ENCODE measurements around the gene COPZ1.
A peak's percentile ranks its signal among the peaks of the same experiment; 100 is the strongest.
"Not testable (repeated sequence)": the region's sequence is repeated elsewhere in the genome, so short reads cannot be mapped to it uniquely, and the experiment has no call there.

COPZ1 gene

GRCh38 chr12:54337280-54337842 is 12.4 kb downstream of the COPZ1 start:
- DNase-seq = no peak

- peak; percentile 2 for DNase-seq
Observed at GRCh38 chr12:54337854-54338650, 13.1 kb downstream of the COPZ1 start.

GRCh38 chr12:54338698-54339296 is 13.9 kb downstream of the COPZ1 start:
- DNase-seq = no peak

GRCh38 chr12:54340846-54341245 is 15.9 kb downstream of the COPZ1 start:
- no peak for DNase-seq

GRCh38 chr12:54341378-54342300 is 16.7 kb downstream of the COPZ1 start:
- no peak for DNase-seq

GRCh38 chr12:54349036-54349435 is 24.1 kb downstream of the COPZ1 start:
- DNase-seq = no peak

GRCh38 chr12:54349679-54350078 is 24.7 kb downstream of the COPZ1 start:
- no peak for DNase-seq

- no peak for DNase-seq
Observed at GRCh38 chr12:54350743-54351142, 25.8 kb downstream of the COPZ1 start.

GRCh38 chr12:54351341-54351740 is 26.4 kb downstream of the COPZ1 start:
- no peak for DNase-seq

- peak; percentile 72 for DNase-seq
Observed at GRCh38 chr12:54352022-54352531, 27.1 kb downstream of the COPZ1 start.

- DNase-seq = peak; percentile 15
Observed at GRCh38 chr12:54352891-54353874, 28.3 kb downstream of the COPZ1 start.

GRCh38 chr12:54354271-54354670 is 29.3 kb downstream of the COPZ1 start:
- not testable (repeated sequence) for DNase-seq

- DNase-seq = no peak
Observed at GRCh38 chr12:54355104-54355815, 30.3 kb downstream of the COPZ1 start.

GRCh38 chr12:54356228-54356627 is 31.3 kb downstream of the COPZ1 start:
- no peak for DNase-seq

- DNase-seq = no peak
Observed at GRCh38 chr12:54356951-54357356, 32.0 kb downstream of the COPZ1 start.

GRCh38 chr12:54357506-54358190 is 32.7 kb downstream of the COPZ1 start:
- no peak for DNase-seq

- DNase-seq = no peak
Observed at GRCh38 chr12:54358191-54358944, 33.4 kb downstream of the COPZ1 start.

- DNase-seq = peak; percentile 91
Observed at GRCh38 chr12:54358945-54359761, 34.2 kb downstream of the COPZ1 start.

Data from DMS79 (cell line).